Loucy (cell line): Measurements from ENCODE around the gene TTC8.

Experiments
- EZH2phosphoT487 ChIP-seq: fragments of 200-600 bp; IDR thresholded peaks from 2 replicates; pipeline ENCODE4 v1.6.1; 2018; ENCODE audit warnings: antibody characterized with exemption, mild to moderate bottlenecking, moderate library complexity, borderline replicate concordance
- TF ChIP-seq, protein P1 (sequence below): fragments of 200-600 bp; sonication (generic); conservative IDR thresholded peaks from 2 replicates; pipeline ENCODE4 v1.5.1; 2014; ENCODE audit warnings: mild to moderate bottlenecking, antibody characterized with exemption, low read length

DNA sequence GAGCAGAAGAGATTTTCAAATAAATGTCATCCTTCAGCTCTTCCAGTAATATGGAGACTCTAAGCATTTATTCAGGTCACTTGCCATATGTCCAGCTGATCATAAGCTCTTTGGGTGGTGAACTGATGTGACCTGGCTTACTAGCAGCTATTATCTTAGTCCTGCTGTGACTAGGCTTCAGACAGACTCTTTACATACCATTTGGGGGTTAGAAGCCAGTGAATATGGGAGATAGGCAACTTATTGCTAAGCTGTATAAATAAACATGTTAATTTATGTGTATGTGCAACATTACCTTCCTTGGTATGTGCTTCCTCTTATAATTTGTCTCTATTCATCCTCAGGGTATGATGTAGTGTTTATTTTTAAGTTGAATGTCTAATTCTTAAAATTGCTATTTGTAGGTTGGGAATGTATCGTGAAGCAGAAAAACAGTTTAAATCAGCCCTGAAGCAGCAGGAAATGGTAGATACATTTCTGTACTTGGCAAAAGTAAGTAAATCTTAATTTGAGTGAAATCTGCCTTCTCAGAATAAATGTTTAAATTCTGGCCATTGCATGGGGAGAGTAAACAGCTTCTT, 32.4 kb downstream of the TTC8 start:
- TF ChIP-seq, protein P1, sequence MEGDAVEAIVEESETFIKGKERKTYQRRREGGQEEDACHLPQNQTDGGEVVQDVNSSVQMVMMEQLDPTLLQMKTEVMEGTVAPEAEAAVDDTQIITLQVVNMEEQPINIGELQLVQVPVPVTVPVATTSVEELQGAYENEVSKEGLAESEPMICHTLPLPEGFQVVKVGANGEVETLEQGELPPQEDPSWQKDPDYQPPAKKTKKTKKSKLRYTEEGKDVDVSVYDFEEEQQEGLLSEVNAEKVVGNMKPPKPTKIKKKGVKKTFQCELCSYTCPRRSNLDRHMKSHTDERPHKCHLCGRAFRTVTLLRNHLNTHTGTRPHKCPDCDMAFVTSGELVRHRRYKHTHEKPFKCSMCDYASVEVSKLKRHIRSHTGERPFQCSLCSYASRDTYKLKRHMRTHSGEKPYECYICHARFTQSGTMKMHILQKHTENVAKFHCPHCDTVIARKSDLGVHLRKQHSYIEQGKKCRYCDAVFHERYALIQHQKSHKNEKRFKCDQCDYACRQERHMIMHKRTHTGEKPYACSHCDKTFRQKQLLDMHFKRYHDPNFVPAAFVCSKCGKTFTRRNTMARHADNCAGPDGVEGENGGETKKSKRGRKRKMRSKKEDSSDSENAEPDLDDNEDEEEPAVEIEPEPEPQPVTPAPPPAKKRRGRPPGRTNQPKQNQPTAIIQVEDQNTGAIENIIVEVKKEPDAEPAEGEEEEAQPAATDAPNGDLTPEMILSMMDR, result no peak
- no peak for TF ChIP-seq EZH2phosphoT487
